OCI-LY3 (cell line): ENCODE measurements around the gene P2RX2.

Experiments used
- H2AFZ ChIP-seq: fragments of 200-600, 300-600 bp; shearing (Covaris generic); 2 replicates; pipeline ENCODE4 v1.6.0; 2014; ENCODE audit warnings: antibody characterized with exemption, low read depth, low read length
- H3K27ac ChIP-seq: fragments of 200-600, 300-600 bp; sonication (generic); 2 replicates; pipeline ENCODE4 v1.5.1; 2014; ENCODE audit warnings: mild to moderate bottlenecking, low read length, moderate library complexity, mixed read lengths
- H3K27me3 ChIP-seq: fragments of 200-600, 300-600 bp; sonication (generic); 2 replicates; pipeline ENCODE4 v1.6.1; 2014; ENCODE audit warnings: low read depth, low read length, mixed read lengths
- H3K36me3 ChIP-seq: fragments of 200-600, 300-600 bp; sonication (generic); replicated peaks from 2 replicates; pipeline ENCODE3; 2014; ENCODE audit warnings: low read depth, low read length, mixed read lengths
- H3K4me1 ChIP-seq: fragments of 300-600, 200-600 bp; sonication (generic); 2 replicates; pipeline ENCODE4 v1.6.1; 2014; ENCODE audit warnings: low read length, mixed read lengths
- H3K4me2 ChIP-seq: fragments of 200-600, 300-600 bp; sonication (generic); 2 replicates; pipeline ENCODE4 v1.6.1; 2014; ENCODE audit warnings: low read length, mixed read lengths
- H3K4me3 ChIP-seq: fragments of 300-600, 200-600 bp; sonication (generic); 2 replicates; pipeline ENCODE4 v1.5.1; 2014; ENCODE audit warnings: antibody characterized with exemption, mild to moderate bottlenecking, low read length, moderate library complexity
- H3K79me2 ChIP-seq: fragments of 300-600, 200-600 bp; shearing (Covaris generic); 2 replicates; pipeline ENCODE4 v1.6.1; 2014; ENCODE audit warnings: mild to moderate bottlenecking, low read length, mixed read lengths
- H3K9ac ChIP-seq: fragments of 300-600, 200-600 bp; shearing (Covaris generic); 2 replicates; pipeline ENCODE4 v1.6.0; 2014; ENCODE audit warnings: mild to moderate bottlenecking, low read length, moderate library complexity
- H3K9me3 ChIP-seq: fragments of 200-600, 300-600 bp; shearing (Covaris generic); 2 replicates; pipeline ENCODE4 v1.6.1; 2014; ENCODE audit warnings: low read length, mixed read lengths; ENCODE audit not compliant: insufficient read depth
- H4K20me1 ChIP-seq: fragments of 200-600, 300-600 bp; sonication (generic); 2 replicates; pipeline ENCODE4 v1.6.1; 2016; ENCODE audit warnings: low read length, mixed read lengths; ENCODE audit not compliant: insufficient read depth
- EZH2phosphoT487 ChIP-seq: fragments of 200-600 bp; shearing (Covaris generic); IDR thresholded peaks from 2 replicates; pipeline ENCODE4 v1.6.1; 2018; ENCODE audit warnings: antibody characterized with exemption, mixed run types, low read depth
- TF ChIP-seq, protein P1 (sequence below): fragments of 200-600, 300-600 bp; sonication (generic); IDR thresholded peaks from 2 replicates; pipeline ENCODE4 v1.5.1; 2014; ENCODE audit warnings: antibody characterized with exemption, low read length, low read depth

P2RX2 gene

DNA sequence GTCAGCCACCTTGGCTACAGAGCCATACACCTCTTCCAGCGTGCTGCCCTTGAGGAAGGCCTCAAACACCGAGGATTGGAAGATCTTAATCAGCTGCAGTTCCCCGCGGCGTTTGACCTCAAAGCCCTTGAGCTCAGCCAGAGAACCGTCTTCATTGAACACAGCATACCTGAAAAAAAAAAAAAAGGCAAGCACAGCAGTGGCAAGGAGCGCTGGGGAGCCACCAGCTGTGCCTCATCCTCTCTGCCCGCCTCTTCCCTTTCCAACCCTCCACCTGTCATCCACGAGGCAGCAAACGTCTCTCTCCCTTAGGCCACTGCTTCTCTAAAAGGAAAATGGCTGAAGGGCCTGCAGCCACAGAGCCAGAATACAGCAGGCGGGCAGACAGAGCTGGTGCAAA, 42.4 kb downstream of the P2RX2 start:
- Histone ChIP-seq H4K20me1 (no peaks in the 10 kb centered on the region; the same call in 1 of the 2 replicates), H3K36me3 (peaks cover 83% of the 10 kb centered on the region), H3K27me3 (no peaks in the 10 kb centered on the region), H3K9ac (no peak overlapping the region), H3K4me1 (no peaks in the 10 kb centered on the region), H3K79me2 (no peaks in the 10 kb centered on the region), H3K27ac (no peak overlapping the region), H3K4me2 (no peak overlapping the region), H2AFZ (no peak overlapping the region), H3K4me3 (no peak overlapping the region), H3K9me3 (no peaks in the 10 kb centered on the region)
- no peak for TF ChIP-seq EZH2phosphoT487
- TF ChIP-seq, protein P1, sequence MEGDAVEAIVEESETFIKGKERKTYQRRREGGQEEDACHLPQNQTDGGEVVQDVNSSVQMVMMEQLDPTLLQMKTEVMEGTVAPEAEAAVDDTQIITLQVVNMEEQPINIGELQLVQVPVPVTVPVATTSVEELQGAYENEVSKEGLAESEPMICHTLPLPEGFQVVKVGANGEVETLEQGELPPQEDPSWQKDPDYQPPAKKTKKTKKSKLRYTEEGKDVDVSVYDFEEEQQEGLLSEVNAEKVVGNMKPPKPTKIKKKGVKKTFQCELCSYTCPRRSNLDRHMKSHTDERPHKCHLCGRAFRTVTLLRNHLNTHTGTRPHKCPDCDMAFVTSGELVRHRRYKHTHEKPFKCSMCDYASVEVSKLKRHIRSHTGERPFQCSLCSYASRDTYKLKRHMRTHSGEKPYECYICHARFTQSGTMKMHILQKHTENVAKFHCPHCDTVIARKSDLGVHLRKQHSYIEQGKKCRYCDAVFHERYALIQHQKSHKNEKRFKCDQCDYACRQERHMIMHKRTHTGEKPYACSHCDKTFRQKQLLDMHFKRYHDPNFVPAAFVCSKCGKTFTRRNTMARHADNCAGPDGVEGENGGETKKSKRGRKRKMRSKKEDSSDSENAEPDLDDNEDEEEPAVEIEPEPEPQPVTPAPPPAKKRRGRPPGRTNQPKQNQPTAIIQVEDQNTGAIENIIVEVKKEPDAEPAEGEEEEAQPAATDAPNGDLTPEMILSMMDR, result no peak

DNA sequence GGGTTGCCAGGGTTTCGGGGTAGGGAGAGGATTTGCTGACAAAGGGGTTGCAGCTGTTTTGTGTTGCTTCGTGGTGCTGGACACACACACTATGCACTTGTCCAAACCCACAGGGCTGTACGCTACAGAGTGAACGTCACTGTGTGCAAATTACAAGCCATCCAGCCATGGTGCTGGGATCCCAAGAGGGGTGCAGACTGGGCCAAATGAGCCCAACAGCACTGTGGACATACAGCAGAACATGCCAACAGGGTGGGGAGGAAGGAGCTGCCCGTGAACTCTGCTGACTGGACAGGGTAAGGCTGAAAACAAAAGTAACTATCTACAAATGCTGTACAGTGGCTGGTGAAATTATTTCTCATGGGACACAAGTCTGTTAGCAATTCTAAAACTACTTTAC, 43.4 kb downstream of the P2RX2 start:
- no peak overlapping the region for H3K27ac ChIP-seq
- H3K9ac ChIP-seq, result no peak overlapping the region
- no peak overlapping the region for H2AFZ ChIP-seq
- no peak overlapping the region for H3K4me3 ChIP-seq
- no peaks in the 10 kb centered on the region for H3K4me1 ChIP-seq
- peaks cover 85% of the 10 kb centered on the region for H3K36me3 ChIP-seq
- no peaks in the 10 kb centered on the region for H3K27me3 ChIP-seq
- no peak for TF ChIP-seq EZH2phosphoT487
- TF ChIP-seq, protein P1, result no peak
- no peaks in the 10 kb centered on the region; the same call in 1 of the 2 replicates for H4K20me1 ChIP-seq
- H3K9me3 ChIP-seq, result no peaks in the 10 kb centered on the region
- H3K4me2 ChIP-seq, result no peak overlapping the region
- no peaks in the 10 kb centered on the region for H3K79me2 ChIP-seq

DNA sequence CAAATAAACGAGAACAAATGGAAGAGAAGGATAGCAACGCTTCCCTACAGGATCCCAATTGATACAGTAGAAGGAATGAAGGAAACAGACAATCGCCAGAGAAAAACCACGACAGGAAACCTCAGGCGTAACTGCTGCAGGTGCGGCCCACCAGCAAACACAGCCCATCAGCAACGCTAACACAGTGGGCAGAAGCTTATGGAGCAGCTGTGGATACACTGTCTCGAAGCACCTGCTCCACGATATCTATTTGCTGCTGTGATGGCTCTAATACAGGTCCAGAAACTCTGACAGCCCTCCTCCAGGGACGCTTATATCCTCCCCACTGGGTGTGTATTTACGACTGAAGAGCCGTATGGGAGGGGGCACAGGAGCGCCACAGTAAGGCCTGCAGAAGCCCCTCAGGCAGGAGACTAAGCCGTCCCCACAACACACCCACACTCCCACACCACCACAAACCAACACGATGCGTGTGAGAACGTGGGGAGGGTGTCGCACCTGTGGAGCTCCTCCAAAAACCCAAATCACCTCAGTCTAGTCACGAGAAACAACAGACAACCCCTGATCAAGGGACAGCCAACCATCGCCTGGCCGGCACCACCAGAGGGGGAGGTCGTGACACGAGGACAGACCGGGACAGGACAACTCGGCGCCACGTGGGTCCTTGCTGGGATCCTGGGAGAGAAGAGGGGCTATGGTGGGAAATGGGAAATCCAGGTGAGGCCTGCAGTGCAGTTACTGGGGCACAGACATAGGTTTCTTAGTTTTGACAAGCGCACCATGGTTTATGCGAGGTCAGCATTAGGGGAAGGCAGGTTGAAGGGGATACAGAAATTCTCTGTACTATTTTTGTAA, 44.6 kb downstream of the P2RX2 start:
- Histone ChIP-seq H3K36me3 (peaks cover 80% of the 10 kb centered on the region), H2AFZ (no peak overlapping the region), H3K4me1 (no peaks in the 10 kb centered on the region), H3K79me2 (no peaks in the 10 kb centered on the region), H3K4me2 (no peak overlapping the region), H3K9ac (no peak overlapping the region), H3K4me3 (no peak overlapping the region), H3K27me3 (no peaks in the 10 kb centered on the region), H4K20me1 (no peaks in the 10 kb centered on the region; the same call in 1 of the 2 replicates), H3K9me3 (no peaks in the 10 kb centered on the region), H3K27ac (no peak overlapping the region)
- TF ChIP-seq, protein P1, result no peak
- no peak for TF ChIP-seq EZH2phosphoT487

DNA sequence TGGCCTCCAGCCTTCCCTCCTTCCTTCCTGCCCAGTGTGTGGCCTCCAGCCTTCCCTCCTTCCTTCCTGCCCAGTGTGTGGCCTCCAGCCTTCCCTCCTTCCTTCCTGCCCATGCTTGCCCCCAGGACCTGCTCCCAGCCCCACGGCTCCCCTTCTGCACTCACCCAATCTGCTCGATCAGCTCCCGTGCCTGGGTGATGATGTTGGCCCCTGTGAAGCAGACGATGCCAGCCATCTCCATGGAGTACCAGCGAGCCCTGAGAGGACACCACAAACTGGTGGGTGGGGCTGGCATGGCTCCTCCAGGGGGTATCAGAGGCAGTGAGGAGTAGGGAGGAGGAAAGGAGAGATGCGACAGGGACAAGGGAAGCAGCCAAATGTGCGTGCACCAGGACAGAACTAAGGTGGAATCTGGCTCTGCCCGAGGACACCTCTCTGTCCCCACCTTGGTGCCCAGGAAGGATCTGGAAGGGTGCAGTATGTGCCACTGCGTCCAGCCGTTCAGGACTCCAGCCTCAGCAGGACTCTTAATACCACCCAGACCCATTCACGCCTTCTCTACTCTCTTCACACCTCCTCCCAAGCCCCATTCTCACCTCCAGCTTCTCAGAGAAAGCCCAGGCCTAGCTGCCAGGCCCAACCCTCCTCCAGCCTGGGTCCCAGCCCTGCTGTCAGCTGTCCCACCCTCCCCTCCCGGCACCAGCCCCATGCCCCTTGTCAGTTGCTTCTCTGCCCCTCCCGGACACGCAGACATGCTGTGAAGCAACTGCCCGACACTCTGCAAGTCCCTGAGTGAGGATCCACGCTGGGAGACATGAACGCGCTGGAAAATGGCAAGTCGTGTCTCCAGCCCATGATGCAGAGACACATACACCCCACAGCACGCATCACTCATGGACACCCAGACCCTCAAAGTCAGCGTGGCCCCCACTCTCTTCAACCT, 45.9 kb downstream of the P2RX2 start:
- H3K4me3 ChIP-seq, result no peak overlapping the region
- no peaks in the 10 kb centered on the region for H3K4me1 ChIP-seq
- TF ChIP-seq, protein P1, result no peak
- TF ChIP-seq EZH2phosphoT487, result no peak
- no peaks in the 10 kb centered on the region for H3K27me3 ChIP-seq
- no peak overlapping the region for H2AFZ ChIP-seq
- no peaks in the 10 kb centered on the region for H3K9me3 ChIP-seq
- H3K27ac ChIP-seq, result no peak overlapping the region
- no peak overlapping the region for H3K9ac ChIP-seq
- no peaks in the 10 kb centered on the region for H3K79me2 ChIP-seq
- H4K20me1 ChIP-seq, result no peaks in the 10 kb centered on the region; the same call in 1 of the 2 replicates
- peaks cover 79% of the 10 kb centered on the region for H3K36me3 ChIP-seq
- H3K4me2 ChIP-seq, result no peak overlapping the region
